Panc1 (cell line): ENCODE measurements around the gene CDADC1. TPM values are rescaled to one million over a fixed set of nuclear protein-coding genes. Genes with fewer than 3 reads are reported as not detected.

Experiments used
- ATAC-seq: fragments of 200-7000 bp; cut with Tn5 transposase; 2 replicates; pipeline ENCODE4 v1.9.1; 2020; ENCODE audit warnings: mild to moderate bottlenecking, moderate library complexity
- BruUV-seq: library from RNA; stranded (reverse); fragments of 400-500 nt; replicated peaks from 2 replicates; lab custom pipeline; 2021; lab: Mats Ljungman, UMichigan
- CTCF ChIA-PET: fragments of 300-600 bp; sonication (Branson Sonifier 250); formaldehyde crosslinking; loops from one replicate; lab custom pipeline; 2022; ENCODE audit warnings: antibody characterized with exemption; lab: Charles Lee
- POLR2A ChIA-PET: fragments of 300-600 bp; sonication (Branson Sonifier 250); formaldehyde crosslinking; loops from one replicate; lab custom pipeline; 2022; ENCODE audit warnings: antibody characterized with exemption; lab: Charles Lee
- DNase-seq: peaks from one replicate; pipeline ENCODE4 v3.0.0-alpha.2; 2010; ENCODE audit warnings: low read depth, low spot score
- H3K27ac ChIP-seq: 2 replicates; pipeline ENCODE4 v1.5.1; 2011; ENCODE audit warnings: mild to moderate bottlenecking, low read length, inconsistent platforms
- H3K27me3 ChIP-seq: fragments of 200-500 bp; sonication (Bioruptor generic); 2 replicates; pipeline ENCODE4 v1.6.0; 2014; ENCODE audit warnings: low read length, inconsistent platforms; ENCODE audit not compliant: control insufficient read depth, insufficient read depth
- H3K36me3 ChIP-seq: fragments of 200-500 bp; sonication (Bioruptor generic); 2 replicates; pipeline ENCODE4 v1.5.1; 2014; ENCODE audit warnings: inconsistent platforms, mild to moderate bottlenecking, low read length, moderate library complexity; ENCODE audit not compliant: control insufficient read depth, insufficient read depth
- H3K4me1 ChIP-seq: 2 replicates; pipeline ENCODE4 v1.5.1; 2011; ENCODE audit warnings: inconsistent platforms, mild to moderate bottlenecking, low read length, moderate library complexity; ENCODE audit not compliant: control insufficient read depth, insufficient read depth
- H3K4me3 ChIP-seq, 2 experiments: 2 replicates each; pipeline ENCODE4 v1.5.1; 2011 to 2012; ENCODE audit warnings: low read depth in 2 of 2, low read length in 2 of 2, mild to moderate bottlenecking in 2 of 2, inconsistent platforms in 1 of 2, moderate library complexity in 1 of 2
- H3K9me3 ChIP-seq: fragments of 200-500 bp; sonication (Bioruptor generic); 2 replicates; pipeline ENCODE4 v1.5.1; 2014; ENCODE audit warnings: low read depth, mild to moderate bottlenecking, inconsistent platforms, low read length, moderate library complexity; ENCODE audit not compliant: control insufficient read depth, insufficient read depth
- CTCF ChIP-seq: fragments of 450-650 bp; IDR thresholded peaks from 2 replicates; pipeline ENCODE4 v1.5.1; 2017; ENCODE audit warnings: mild to moderate bottlenecking
- POLR2AphosphoS5 ChIP-seq: IDR thresholded peaks from 2 replicates; pipeline ENCODE4 v1.6.1; 2012; ENCODE audit warnings: mild to moderate bottlenecking, low read depth, low read length, moderate library complexity
- REST ChIP-seq, 2 experiments: IDR thresholded peaks; 2 replicates each; pipeline ENCODE4 v1.6.1; 2011 to 2012; ENCODE audit warnings: low read depth in 2 of 2, control low read depth in 1 of 2, low read length in 1 of 2, mild to moderate bottlenecking in 1 of 2, moderate library complexity in 1 of 2; ENCODE audit not compliant: insufficient read depth in 1 of 2
- SIN3A ChIP-seq: IDR thresholded peaks from 2 replicates; pipeline ENCODE4 v1.6.1; 2012; ENCODE audit warnings: low read depth, mild to moderate bottlenecking, low read length, moderate library complexity, borderline replicate concordance; ENCODE audit not compliant: insufficient read depth
- TCF7L2 ChIP-seq: IDR thresholded peaks from 2 replicates; pipeline ENCODE4 v1.6.1; 2011; ENCODE audit warnings: mild to moderate bottlenecking, low read depth, low read length, inconsistent platforms
- in situ Hi-C: cut with HindIII; loops from 2 replicates; pipeline ENCODE4 v1.10.0; 2016; ENCODE audit warnings: low sequenced_read_pairs, low pct_unique_long_range_greater_than_20kb
- intact Hi-C: fragments of 100-400 bp; cut with micrococcal nuclease; formaldehyde crosslinking; loops from one replicate; pipeline ENCODE4 v1.10.0; 2022; ENCODE audit not compliant: unreplicated experiment
- total RNA-seq: library from RNA; stranded (reverse); gene quantifications from one replicate; pipeline ENCODE4 v1.2.1, GENCODE V29; 2021; ENCODE audit not compliant: unreplicated experiment

The CDADC1 gene
- total RNA-seq, 1 experiment from 2014 or later = 11.8 TPM

DNA sequence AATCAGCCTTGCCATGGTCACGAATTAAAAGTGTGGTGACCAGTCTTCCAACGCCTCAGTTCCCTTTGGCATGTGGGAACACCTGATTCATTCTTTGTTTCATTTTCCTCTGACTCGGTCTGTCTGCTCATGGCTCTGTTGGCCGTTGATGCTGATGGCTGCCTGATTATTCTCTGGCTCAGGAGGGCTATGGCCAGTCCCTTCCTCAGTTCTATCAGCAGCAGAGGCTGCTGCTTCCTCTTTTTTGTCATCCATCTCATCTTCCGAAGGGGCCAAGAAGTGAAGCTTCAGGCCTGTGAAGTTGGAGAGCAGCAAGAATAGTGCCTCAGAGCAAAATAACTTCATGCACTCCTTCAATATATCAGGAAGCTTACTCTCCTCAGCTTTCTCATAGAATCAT is 37.1 kb upstream of the CDADC1 start:
- in situ Hi-C loops (no loop called here), intact Hi-C loops (no loop called here)
- no peaks in the 10 kb centered on the region for H3K27me3 ChIP-seq
- DNase-seq (no peak), ATAC-seq (no peak)
- H3K4me1 ChIP-seq = no peaks in the 10 kb centered on the region
- no peaks in the 10 kb centered on the region for H3K36me3 ChIP-seq
- CTCF ChIA-PET = no interaction called here
- no TSS peak for BruUV-seq
- no peak overlapping the region for H3K27ac ChIP-seq
- H3K4me3 ChIP-seq = no peak overlapping the region
- no peak for TF ChIP-seq REST (IDR thresholded peaks at IDR 0.05; ENCODE audit: insufficient read depth in 1 of 2, low read depth in 2 of 2, low read length in 1 of 2)
- no peak for TF ChIP-seq SIN3A
- TF ChIP-seq TCF7L2 = no peak
- TF ChIP-seq POLR2AphosphoS5 = no peak
- TF ChIP-seq CTCF = no peak
- POLR2A ChIA-PET = no interaction called here
- no peaks in the 10 kb centered on the region for H3K9me3 ChIP-seq

GRCh38 chr13:49213539-49213938 is 34.2 kb upstream of the CDADC1 start:
- no peaks in the 10 kb centered on the region for H3K9me3 ChIP-seq
- POLR2A ChIA-PET = no interaction called here
- no peaks in the 10 kb centered on the region for H3K36me3 ChIP-seq
- no peak for TF ChIP-seq REST (IDR thresholded peaks at IDR 0.05; ENCODE audit: insufficient read depth in 1 of 2, low read depth in 2 of 2, low read length in 1 of 2)
- ATAC-seq (no peak), DNase-seq (no peak)
- H3K4me1 ChIP-seq = no peaks in the 10 kb centered on the region
- no peak overlapping the region for H3K4me3 ChIP-seq
- intact Hi-C loops (no loop called here), in situ Hi-C loops (no loop called here)
- CTCF ChIA-PET = no interaction called here
- no peak overlapping the region for H3K27ac ChIP-seq
- no TSS peak for BruUV-seq
- H3K27me3 ChIP-seq = no peaks in the 10 kb centered on the region
